ENCODE results near the gene CHDH. TPM values are rescaled to one million over a fixed set of nuclear protein-coding genes. Genes with fewer than 3 reads are reported as not detected.

Gene CHDH, protein sequence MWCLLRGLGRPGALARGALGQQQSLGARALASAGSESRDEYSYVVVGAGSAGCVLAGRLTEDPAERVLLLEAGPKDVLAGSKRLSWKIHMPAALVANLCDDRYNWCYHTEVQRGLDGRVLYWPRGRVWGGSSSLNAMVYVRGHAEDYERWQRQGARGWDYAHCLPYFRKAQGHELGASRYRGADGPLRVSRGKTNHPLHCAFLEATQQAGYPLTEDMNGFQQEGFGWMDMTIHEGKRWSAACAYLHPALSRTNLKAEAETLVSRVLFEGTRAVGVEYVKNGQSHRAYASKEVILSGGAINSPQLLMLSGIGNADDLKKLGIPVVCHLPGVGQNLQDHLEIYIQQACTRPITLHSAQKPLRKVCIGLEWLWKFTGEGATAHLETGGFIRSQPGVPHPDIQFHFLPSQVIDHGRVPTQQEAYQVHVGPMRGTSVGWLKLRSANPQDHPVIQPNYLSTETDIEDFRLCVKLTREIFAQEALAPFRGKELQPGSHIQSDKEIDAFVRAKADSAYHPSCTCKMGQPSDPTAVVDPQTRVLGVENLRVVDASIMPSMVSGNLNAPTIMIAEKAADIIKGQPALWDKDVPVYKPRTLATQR
- total RNA-seq (2021; fragmentation: NEBNext Ultra II Directional; extraction: Animal tissue kit (Norgen Biotek cat#: 25700)): not detected
- long read RNA-seq: 0 reads

GRCh38 chr3:53846134-53846850 lies at the start of gene CHDH, which contains the start of gene IL17RB:
Gene CHDH (minus strand): TSS chr3:53846419. CDS start chr3:53824008, 22,411 bp downstream.
Gene IL17RB (plus strand): TSS chr3:53846568. CDS start chr3:53846589, 21 bp downstream.
- Mint-ChIP-seq H3K4me3 (peak within 1 kb of the TSS; percentile 29), H3K27me3 (ENCODE audit: insufficient read depth) (peaks cover 43% of the 10 kb centered on the region), H3K4me1 (ENCODE audit: low read depth) (no peaks in the 10 kb centered on the region), H3K9me3 (no peaks in the 10 kb centered on the region), H3K36me3 (ENCODE audit: low read depth) (no peaks in the 10 kb centered on the region), H3K27ac (no peak within 1 kb of the TSS)
- no peak for DNase-seq
- TF ChIP-seq, protein P1, sequence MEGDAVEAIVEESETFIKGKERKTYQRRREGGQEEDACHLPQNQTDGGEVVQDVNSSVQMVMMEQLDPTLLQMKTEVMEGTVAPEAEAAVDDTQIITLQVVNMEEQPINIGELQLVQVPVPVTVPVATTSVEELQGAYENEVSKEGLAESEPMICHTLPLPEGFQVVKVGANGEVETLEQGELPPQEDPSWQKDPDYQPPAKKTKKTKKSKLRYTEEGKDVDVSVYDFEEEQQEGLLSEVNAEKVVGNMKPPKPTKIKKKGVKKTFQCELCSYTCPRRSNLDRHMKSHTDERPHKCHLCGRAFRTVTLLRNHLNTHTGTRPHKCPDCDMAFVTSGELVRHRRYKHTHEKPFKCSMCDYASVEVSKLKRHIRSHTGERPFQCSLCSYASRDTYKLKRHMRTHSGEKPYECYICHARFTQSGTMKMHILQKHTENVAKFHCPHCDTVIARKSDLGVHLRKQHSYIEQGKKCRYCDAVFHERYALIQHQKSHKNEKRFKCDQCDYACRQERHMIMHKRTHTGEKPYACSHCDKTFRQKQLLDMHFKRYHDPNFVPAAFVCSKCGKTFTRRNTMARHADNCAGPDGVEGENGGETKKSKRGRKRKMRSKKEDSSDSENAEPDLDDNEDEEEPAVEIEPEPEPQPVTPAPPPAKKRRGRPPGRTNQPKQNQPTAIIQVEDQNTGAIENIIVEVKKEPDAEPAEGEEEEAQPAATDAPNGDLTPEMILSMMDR (IDR thresholded peaks at IDR 0.05): no peak

DNA sequence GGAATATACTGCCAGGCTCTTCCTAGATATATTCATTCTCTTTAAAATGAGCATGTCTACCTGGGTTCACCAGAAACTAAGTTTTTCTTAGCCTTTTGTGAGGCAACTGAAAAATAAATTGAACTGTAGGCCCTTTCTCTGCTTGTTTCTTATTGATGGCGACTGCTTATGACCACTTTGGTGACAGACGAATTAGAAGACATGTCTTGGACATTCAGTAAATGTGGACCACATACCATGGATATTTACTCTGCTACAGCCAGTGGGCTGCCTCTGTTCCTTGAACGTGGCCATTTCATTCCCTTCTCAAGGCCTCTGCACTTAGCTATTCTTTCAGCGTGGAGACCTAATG lies 46.0 kb upstream of the CHDH start:
- peak overlapping the region; percentile 92 for H3K4me3 Mint-ChIP-seq
- H3K9me3 Mint-ChIP-seq: no peaks in the 10 kb centered on the region
- peaks cover 5% of the 10 kb centered on the region for H3K36me3 Mint-ChIP-seq (ENCODE audit: low read depth)
- peaks cover 36% of the 10 kb centered on the region for H3K4me1 Mint-ChIP-seq (ENCODE audit: low read depth)
- DNase-seq: no peak
- H3K27me3 Mint-ChIP-seq (ENCODE audit: insufficient read depth): peaks cover 2% of the 10 kb centered on the region; the same call in 1 of the 2 replicates
- H3K27ac Mint-ChIP-seq: peak overlapping the region; percentile 98
- TF ChIP-seq, protein P1 (IDR thresholded peaks at IDR 0.05): no peak

- Mint-ChIP-seq H3K36me3 (ENCODE audit: low read depth) (peaks cover 5% of the 10 kb centered on the region), H3K27ac (peak within 1 kb of the TSS; percentile 98), H3K4me1 (ENCODE audit: low read depth) (peaks cover 36% of the 10 kb centered on the region), H3K27me3 (ENCODE audit: insufficient read depth) (peaks cover 2% of the 10 kb centered on the region; the same call in 1 of the 2 replicates), H3K9me3 (no peaks in the 10 kb centered on the region), H3K4me3 (peak within 1 kb of the TSS; percentile 92)
- TF ChIP-seq, protein P1 (IDR thresholded peaks at IDR 0.05): no peak; the same call in 1 of the 2 replicates
- peak; percentile 99 for DNase-seq
These were observed 45.5 kb upstream of the CHDH start, which contains the start of gene SELENOK for GRCh38 chr3:53891497-53892285. Gene SELENOK (minus strand): TSS chr3:53891859.

DNA sequence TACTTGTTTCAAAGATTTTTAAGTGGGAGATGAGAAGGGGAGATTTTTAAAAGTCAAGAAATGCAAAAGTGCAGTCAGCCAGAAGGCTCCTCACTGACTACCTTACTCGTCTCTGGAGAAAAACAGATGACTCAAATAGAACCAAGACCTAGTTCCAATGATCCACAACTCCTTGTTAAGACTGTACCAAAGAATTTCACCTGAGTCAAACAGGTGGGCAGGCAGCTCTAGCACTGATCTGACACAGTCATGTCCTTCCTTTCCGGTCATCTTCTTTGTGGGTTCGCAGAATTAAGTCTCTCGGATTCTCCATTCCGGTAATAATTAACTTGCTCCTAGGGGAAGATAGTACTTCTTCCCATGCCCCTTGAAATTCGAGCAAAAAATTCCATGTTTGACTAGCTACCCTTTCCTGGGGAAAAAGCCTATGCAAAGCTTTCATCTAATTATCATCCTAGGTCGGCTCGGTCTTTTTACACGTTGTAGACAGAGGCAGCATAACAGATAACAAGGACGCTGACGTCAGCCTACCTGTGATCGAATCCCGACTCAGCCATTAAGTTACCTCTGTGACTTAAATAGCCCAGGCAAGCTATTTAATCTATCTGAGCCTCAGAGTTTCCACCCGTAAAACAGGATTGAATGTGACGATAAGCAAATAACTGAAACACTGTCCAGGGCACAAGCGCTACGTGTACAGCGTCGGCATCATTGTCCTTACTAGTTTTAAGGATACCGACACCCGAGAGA lies 44.7 kb upstream of the CHDH start:
- Mint-ChIP-seq H3K9me3 (no peaks in the 10 kb centered on the region), H3K4me1 (ENCODE audit: low read depth) (peaks cover 36% of the 10 kb centered on the region), H3K4me3 (peak overlapping the region; percentile 92), H3K36me3 (ENCODE audit: low read depth) (peaks cover 5% of the 10 kb centered on the region), H3K27me3 (ENCODE audit: insufficient read depth) (peaks cover 2% of the 10 kb centered on the region; the same call in 1 of the 2 replicates), H3K27ac (peak overlapping the region; percentile 98)
- DNase-seq: no peak
- TF ChIP-seq, protein P1 (IDR thresholded peaks at IDR 0.05): no peak

All from HFFc6 (cell line).